SK-N-SH (cell line): ENCODE results near the gene CLIC3. TPM values are rescaled to one million over a fixed set of nuclear protein-coding genes. Genes with fewer than 3 reads are reported as not detected.

Experiments
- CTCF ChIA-PET: fragments of 300-600, 350-600 bp; formaldehyde crosslinking; extraction: SDS; loops from one replicate; lab custom pipeline; 2021; lab: Yijun Ruan, JAX
- POLR2A ChIA-PET: fragments of 350-600 bp; sonication (Branson Sonifier 250); formaldehyde crosslinking; extraction: SDS; loops from one replicate; lab custom pipeline; 2020; ENCODE audit warnings: antibody characterized with exemption, inconsistent platforms; lab: Yijun Ruan, JAX
- DNase-seq: peaks from one replicate; pipeline ENCODE4 v3.0.0; 2012
- H2AFZ ChIP-seq: fragments of 200-600 bp; sonication (generic); 2 replicates; pipeline ENCODE4 v1.8.1; 2016; ENCODE audit warnings: antibody characterized with exemption, mild to moderate bottlenecking, low read depth
- H3F3A ChIP-seq: fragments of 200-600 bp; sonication (generic); replicated peaks from 2 replicates; pipeline ENCODE3; 2016; ENCODE audit warnings: antibody characterized with exemption, mild to moderate bottlenecking; ENCODE audit not compliant: insufficient read depth
- H3K27ac ChIP-seq, 2 experiments: fragments of 200-500 bp in 1 of 2; fragments of 200-600 bp in 1 of 2; sonication (Bioruptor generic) in 1 of 2; sonication (generic), shearing (Covaris generic) in 1 of 2; 2 replicates each; pipeline versions ENCODE4 v1.5.1 to v1.6.1; 2014 to 2016; ENCODE audit warnings: low read depth in 2 of 2, inconsistent platforms in 1 of 2, low read length in 1 of 2, mild to moderate bottlenecking in 1 of 2, mixed read lengths in 1 of 2
- H3K27me3 ChIP-seq: fragments of 200-600 bp; sonication (generic), shearing (Covaris generic); 2 replicates; pipeline ENCODE4 v1.6.1; 2016; ENCODE audit warnings: mixed run types; ENCODE audit not compliant: insufficient read depth
- H3K36me3 ChIP-seq, 2 experiments: fragments of 200-500 bp in 1 of 2; fragments of 200-600 bp in 1 of 2; sonication (Bioruptor generic) in 1 of 2; sonication (generic) in 1 of 2; replicated peaks in 1 of 2; 2 replicates each; pipeline versions ENCODE3 to v1.5.1; 2014 to 2016; ENCODE audit warnings: low read length in 1 of 2, mild to moderate bottlenecking in 1 of 2; ENCODE audit not compliant: insufficient read depth in 2 of 2, control insufficient read depth in 1 of 2
- H3K4me1 ChIP-seq, 2 experiments: fragments of 200-500 bp in 1 of 2; fragments of 200-600 bp in 1 of 2; sonication (Bioruptor generic) in 1 of 2; sonication (generic), shearing (Covaris generic) in 1 of 2; 2 replicates each; pipeline versions ENCODE4 v1.5.1 to v1.6.1; 2014 to 2016; ENCODE audit warnings: low read depth in 1 of 2, low read length in 1 of 2, mixed run types in 1 of 2; ENCODE audit not compliant: insufficient read depth in 2 of 2, control insufficient read depth in 1 of 2
- H3K4me2 ChIP-seq: fragments of 200-600 bp; sonication (generic), shearing (Covaris generic); 2 replicates; pipeline ENCODE4 v1.6.1; 2017; ENCODE audit warnings: mixed run types
- H3K4me3 ChIP-seq, 2 experiments: fragments of 200-500 bp in 1 of 2; fragments of 200-600 bp in 1 of 2; sonication (Bioruptor generic) in 1 of 2; sonication (generic), shearing (Covaris generic) in 1 of 2; 2 replicates each; pipeline versions ENCODE4 v1.5.1 to v1.8.1; 2014 to 2016; ENCODE audit warnings: low read depth in 2 of 2, inconsistent platforms in 1 of 2, low read length in 1 of 2, mild to moderate bottlenecking in 1 of 2, mixed read lengths in 1 of 2, moderate library complexity in 1 of 2
- H3K79me2 ChIP-seq: fragments of 200-600 bp; sonication (generic); 2 replicates; pipeline ENCODE4 v1.8.1; 2017; ENCODE audit warnings: mild to moderate bottlenecking; ENCODE audit not compliant: insufficient read depth
- H3K9ac ChIP-seq: fragments of 200-600 bp; sonication (generic); 2 replicates; pipeline ENCODE4 v1.6.1; 2017; ENCODE audit warnings: mixed run types
- H3K9me2 ChIP-seq: fragments of 200-600 bp; sonication (generic); 2 replicates; pipeline ENCODE4 v1.6.1; 2017; ENCODE audit warnings: mixed run types
- H3K9me3 ChIP-seq: fragments of 200-600 bp; sonication (generic); 2 replicates; pipeline ENCODE4 v1.6.1; 2017; ENCODE audit warnings: mixed run types, mild to moderate bottlenecking, moderate library complexity
- H4K20me1 ChIP-seq: fragments of 200-600 bp; sonication (generic); 2 replicates; pipeline ENCODE4 v1.6.1; 2017; ENCODE audit warnings: mild to moderate bottlenecking, mixed run types; ENCODE audit not compliant: insufficient read depth
- CTCF ChIP-seq: fragments of 200-600 bp; sonication (generic); IDR thresholded peaks from 2 replicates; pipeline ENCODE4 v1.6.1; 2017; ENCODE audit warnings: antibody characterized with exemption, mild to moderate bottlenecking, moderate library complexity
- ELF1 ChIP-seq: IDR thresholded peaks from 2 replicates; pipeline ENCODE4 v1.4.0; 2012
- EZH2phosphoT487 ChIP-seq: fragments of 200-600 bp; sonication (generic); IDR thresholded peaks from 2 replicates; pipeline ENCODE4 v1.6.1; 2017; ENCODE audit warnings: low read depth, mixed run types, mild to moderate bottlenecking, antibody characterized with exemption, moderate library complexity, borderline replicate concordance
- FOXJ3 ChIP-seq: sonication (generic); formaldehyde crosslinking; IDR thresholded peaks from 2 replicates; pipeline ENCODE4 v1.5.1; 2020; ENCODE audit warnings: mild to moderate bottlenecking, missing genetic modification reagents
- FOXM1 ChIP-seq: IDR thresholded peaks from 2 replicates; pipeline ENCODE4 v1.4.0; 2012; ENCODE audit warnings: low read depth, mild to moderate bottlenecking
- GABPA ChIP-seq: IDR thresholded peaks from 2 replicates; pipeline ENCODE4 v1.4.0; 2012; ENCODE audit warnings: low read depth, mild to moderate bottlenecking
- GATA2 ChIP-seq: sonication (generic); formaldehyde crosslinking; IDR thresholded peaks from 2 replicates; pipeline ENCODE4 v1.5.0; 2020; ENCODE audit warnings: mild to moderate bottlenecking, missing genetic modification reagents
- IRF3 ChIP-seq: fragments of 150-350 bp; IDR thresholded peaks from 2 replicates; pipeline ENCODE4 v1.6.1; 2016; ENCODE audit warnings: mild to moderate bottlenecking, low read depth, low read length
- JUND ChIP-seq: IDR thresholded peaks from 2 replicates; pipeline ENCODE4 v1.4.0; 2012
- MXI1 ChIP-seq: IDR thresholded peaks from 2 replicates; pipeline ENCODE4 v1.6.1; 2012; ENCODE audit warnings: mild to moderate bottlenecking, low read depth, low read length, improper control_type of control experiment
- PBX3 ChIP-seq: IDR thresholded peaks from 2 replicates; pipeline ENCODE4; 2012
- RCOR1 ChIP-seq: fragments of 150-350 bp; IDR thresholded peaks from 2 replicates; pipeline ENCODE4 v1.6.1; 2017; ENCODE audit warnings: antibody characterized with exemption, low read length
- RXRA ChIP-seq: IDR thresholded peaks from 2 replicates; pipeline ENCODE4 v1.4.0; 2012; ENCODE audit warnings: low read depth, mild to moderate bottlenecking, borderline replicate concordance
- SMC3 ChIP-seq: IDR thresholded peaks from 2 replicates; pipeline ENCODE4 v1.6.1; 2012; ENCODE audit warnings: low read depth, low read length, improper control_type of control experiment
- TAF1 ChIP-seq: IDR thresholded peaks from 2 replicates; pipeline ENCODE4 v1.6.1; 2012; ENCODE audit warnings: low read depth, mild to moderate bottlenecking, low read length, moderate library complexity, borderline replicate concordance
- TEAD4 ChIP-seq: IDR thresholded peaks from 2 replicates; pipeline ENCODE4 v1.4.0; 2012; ENCODE audit warnings: mild to moderate bottlenecking, borderline replicate concordance; ENCODE audit not compliant: insufficient read depth
- USF1 ChIP-seq: IDR thresholded peaks from 2 replicates; pipeline ENCODE4 v1.4.0; 2012; ENCODE audit warnings: low read depth, borderline replicate concordance
- USF2 ChIP-seq: fragments of 150-350 bp; IDR thresholded peaks from 2 replicates; pipeline ENCODE4 v1.6.1; 2017; ENCODE audit warnings: antibody characterized with exemption, low read length, low read depth, borderline replicate concordance
- YY1 ChIP-seq: IDR thresholded peaks from 2 replicates; pipeline ENCODE4 v1.4.0; 2012; ENCODE audit warnings: low read depth, mild to moderate bottlenecking
- WGBS: methylation state at CpG from one replicate; pipeline ENCODE4 v1.1.6; 2017; ENCODE audit warnings: low lambda C conversion rate; 5-methylcytosine and 5-hydroxymethylcytosine counted together
- polyA plus RNA-seq, 3 experiments: library from polyadenylated mRNA; depleted of rRNA; stranded (reverse); fragments of >200 nt; gene quantifications; 2 replicates each; pipeline ENCODE4 v1.2.3, GENCODE V29; 2012

The CLIC3 gene
- polyA plus RNA-seq, 1 of the 3 experiments (the other 2 are of a cell fraction), result 1.0 TPM

- no peak for TF ChIP-seq IRF3
- TF ChIP-seq, all 33 proteins: peak for 0
Measured at GRCh38 chr9:137037035-137037434, 40.7 kb upstream of the CLIC3 start (continued).

- POLR2A ChIA-PET, result interaction anchor here (0.5 to 1.9 kb wide), 3 partner anchors 9 to 225 kb away, joined by 3 to 8 read pairs (median 6); partner anchors contain the start of gene NPDC1
- no peak for DNase-seq
- Histone ChIP-seq H3K27ac (no peak overlapping the region), H3K9ac (no peak overlapping the region), H3K79me2 (no peaks in the 10 kb centered on the region), H3K36me3 (peaks cover 0 to 19% of the 10 kb centered on the region in 2 experiments), H3K9me3 (no peaks in the 10 kb centered on the region), H3K4me1 (peaks cover 0 to 21% of the 10 kb centered on the region in 2 experiments; a peak in 1 of 4 replicates), H4K20me1 (no peaks in the 10 kb centered on the region), H3K4me3 (no peak overlapping the region), H3F3A (peaks cover 4% of the 10 kb centered on the region), H2AFZ (no peak overlapping the region), H3K9me2 (no peaks in the 10 kb centered on the region), H3K4me2 (no peak overlapping the region), H3K27me3 (no peaks in the 10 kb centered on the region)
- CTCF ChIA-PET, result interaction anchor here (0.6 to 15.1 kb wide), 33 partner anchors 10 to 267 kb away, joined by 3 to 350 read pairs (median 7); partner anchors contain the start of genes AJM1, C8G, CLIC3 and ENTPD2
- TF ChIP-seq USF2 (no peak), ELF1 (no peak), SMC3 (no peak), GABPA (no peak)
- WGBS, result 89% methylated on average over 5 of the region's 8 CpGs
Measured at GRCh38 chr9:137035937-137036336, 39.6 kb upstream of the CLIC3 start.

- Histone ChIP-seq H3K9me3 (no peaks in the 10 kb centered on the region), H3K9me2 (no peaks in the 10 kb centered on the region), H3K9ac (no peak overlapping the region), H3K4me2 (no peak overlapping the region), H3K79me2 (no peaks in the 10 kb centered on the region), H2AFZ (no peak overlapping the region), H3F3A (peaks cover 4% of the 10 kb centered on the region), H3K27ac (no peak overlapping the region), H4K20me1 (no peaks in the 10 kb centered on the region), H3K36me3 (peaks cover 0 to 16% of the 10 kb centered on the region in 2 experiments), H3K4me3 (peak overlapping the region in 1 of 2 experiments; percentile 20; a peak in 1 of 4 replicates), H3K4me1 (peaks cover 0 to 21% of the 10 kb centered on the region in 2 experiments; a peak in 1 of 4 replicates), H3K27me3 (no peaks in the 10 kb centered on the region)
- ChIA-PET POLR2A (interaction anchor here (0.5 to 1.9 kb wide), 4 partner anchors 9 to 226 kb away, joined by 3 to 13 read pairs (median 7); partner anchors contain the start of gene NPDC1), CTCF (interaction anchor here (0.6 to 15.1 kb wide), 46 partner anchors 11 to 275 kb away, joined by 3 to 350 read pairs (median 5); partner anchors contain the start of genes AJM1, C8G, CCDC183 and CLIC3)
- no peak for DNase-seq
- 26% methylated on average over 4 of the region's 9 CpGs for WGBS
- no peak for TF ChIP-seq EZH2phosphoT487
- TF ChIP-seq USF1, result no peak
- no peak for TF ChIP-seq SMC3
- TF ChIP-seq RXRA, result no peak
- TF ChIP-seq RCOR1, result no peak
- no peak for TF ChIP-seq IRF3
- no peak for TF ChIP-seq TEAD4
- no peak for TF ChIP-seq TAF1
- TF ChIP-seq GATA2, result no peak
- TF ChIP-seq JUND, result no peak
- no peak for TF ChIP-seq FOXJ3 (CRISPR knock-in tag)
- TF ChIP-seq CTCF, result no peak; the same call in none of the 2 replicates
- TF ChIP-seq FOXM1, result no peak
- TF ChIP-seq MXI1, result no peak
- no peak for TF ChIP-seq PBX3
- TF ChIP-seq YY1, result no peak
Measured at GRCh38 chr9:137035507-137035834, 39.1 kb upstream of the CLIC3 start.
